SK-N-MC (cell line): ENCODE results near the gene MAP3K3.

Experiments used
- EZH2 ChIP-seq: fragments of 200-600 bp; sonication (generic); IDR thresholded peaks from one replicate; pipeline ENCODE4 v1.6.1; 2017; ENCODE audit warnings: antibody characterized with exemption
- FOXP2 ChIP-seq: optimal IDR thresholded peaks from 2 replicates; pipeline ENCODE3; 2011; ENCODE audit warnings: mild to moderate bottlenecking, moderate library complexity; ENCODE audit not compliant: insufficient read depth; ENCODE audit errors: extremely low read length, control extremely low read depth
- POLR2AphosphoS5 ChIP-seq: IDR thresholded peaks from 2 replicates; pipeline ENCODE4 v1.6.1; 2012; ENCODE audit warnings: mild to moderate bottlenecking, low read depth, low read length, borderline replicate concordance

DNA sequence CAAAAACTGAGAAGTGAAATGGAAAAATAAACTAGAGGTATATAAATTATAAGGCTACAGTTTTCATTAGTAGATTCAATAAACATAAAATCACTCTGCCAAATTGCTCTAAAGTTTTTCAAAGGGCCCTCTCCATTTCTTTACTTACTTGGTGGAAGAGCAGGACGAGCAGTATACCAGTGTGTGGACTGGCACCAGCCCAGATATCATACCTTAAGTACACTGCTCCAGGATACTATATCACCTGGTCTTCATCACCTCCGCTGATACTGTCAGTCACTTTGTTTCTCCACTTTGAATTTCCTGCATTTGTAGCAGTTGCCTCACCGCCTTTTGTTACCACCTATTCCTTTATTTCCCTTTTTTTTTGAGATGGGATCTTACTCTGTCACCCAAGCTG, 37.6 kb downstream of the MAP3K3 start:
- TF ChIP-seq EZH2 (no peak), POLR2AphosphoS5 (no peak), FOXP2 (no peak)
